ENCODE results near the gene RHOBTB3. TPM values are rescaled to one million over a fixed set of nuclear protein-coding genes. Genes with fewer than 3 reads are reported as not detected.

The RHOBTB3 gene
- total RNA-seq, 2 donors from 2014 or later, result 56.2 to 89.9 TPM

- peaks cover 0 to 28% of the 10 kb centered on the region in 2 donors for H3K4me1 ChIP-seq
- peak overlapping the region; percentile 6 to 14 for H3K27ac ChIP-seq
- H3K9me3 ChIP-seq, result no peaks in the 10 kb centered on the region
- no peak for TF ChIP-seq CTCF (IDR thresholded peaks at IDR 0.05)
- H3K4me3 ChIP-seq, result no peak overlapping the region
- peaks cover 17% of the 10 kb centered on the region for H3K36me3 ChIP-seq
- no peak for DNase-seq (ENCODE audit: low spot score)
- H3K27me3 ChIP-seq, result no peaks in the 10 kb centered on the region
Measured at GRCh38 chr5:95773335-95774059, 42.4 kb downstream of the RHOBTB3 start.

- no peak for TF ChIP-seq CTCF (IDR thresholded peaks at IDR 0.05)
- no peak for DNase-seq (ENCODE audit: low spot score)
- peaks cover 0 to 37% of the 10 kb centered on the region in 2 donors for H3K4me1 ChIP-seq
- H3K9me3 ChIP-seq, result no peaks in the 10 kb centered on the region
- H3K27ac ChIP-seq, result no peak overlapping the region
- H3K36me3 ChIP-seq, result peaks cover 7% of the 10 kb centered on the region
- no peaks in the 10 kb centered on the region for H3K27me3 ChIP-seq
- H3K4me3 ChIP-seq, result no peak overlapping the region
Measured at GRCh38 chr5:95777441-95777840, 46.3 kb downstream of the RHOBTB3 start.

GRCh38 chr5:95778713-95779436, 47.7 kb downstream of the RHOBTB3 start:
- DNase-seq (ENCODE audit: low spot score), result no peak
- no peaks in the 10 kb centered on the region for H3K27me3 ChIP-seq
- H3K36me3 ChIP-seq, result peaks cover 8% of the 10 kb centered on the region
- H3K9me3 ChIP-seq, result no peaks in the 10 kb centered on the region
- no peak for TF ChIP-seq CTCF (IDR thresholded peaks at IDR 0.05)
- H3K27ac ChIP-seq, result peak overlapping the region; percentile 57 to 68
- H3K4me1 ChIP-seq, result peaks cover 0 to 26% of the 10 kb centered on the region in 2 donors
- no peak overlapping the region for H3K4me3 ChIP-seq

GRCh38 chr5:95779611-95780010, 48.5 kb downstream of the RHOBTB3 start:
- peak overlapping the region; percentile 57 to 68 for H3K27ac ChIP-seq
- H3K27me3 ChIP-seq, result no peaks in the 10 kb centered on the region
- H3K36me3 ChIP-seq, result peaks cover 13% of the 10 kb centered on the region
- no peak for TF ChIP-seq CTCF (IDR thresholded peaks at IDR 0.05)
- no peak for DNase-seq (ENCODE audit: low spot score)
- no peaks in the 10 kb centered on the region for H3K9me3 ChIP-seq
- peaks cover 0 to 24% of the 10 kb centered on the region in 2 donors for H3K4me1 ChIP-seq
- H3K4me3 ChIP-seq, result no peak overlapping the region

GRCh38 chr5:95780597-95780996, 49.5 kb downstream of the RHOBTB3 start:
- Histone ChIP-seq H3K36me3 (peaks cover 13% of the 10 kb centered on the region), H3K4me1 (peaks cover 0 to 24% of the 10 kb centered on the region in 2 donors)

More at GRCh38 chr5:95780597-95780996, 49.5 kb downstream of the RHOBTB3 start:
- no peak overlapping the region for H3K4me3 ChIP-seq
- H3K27me3 ChIP-seq, result no peaks in the 10 kb centered on the region
- DNase-seq (ENCODE audit: low spot score), result no peak
- peak overlapping the region; percentile 57 to 68 for H3K27ac ChIP-seq
- no peak for TF ChIP-seq CTCF (IDR thresholded peaks at IDR 0.05)
- H3K9me3 ChIP-seq, result no peaks in the 10 kb centered on the region
